Stimulated activated CD4-positive, alpha-beta T cell treated with anti-CD3 and anti-CD28 coated beads, TNF-alpha, amount 100 ng/mL, for 4 hours (primary cell): ENCODE data around the gene NOS1AP.

Source experiments
- DNase-seq, 3 experiments: peaks; one replicate each; pipeline ENCODE4 v3.0.0-alpha.2; 2020; ENCODE audit warnings: low read depth in 3 of 3

The NOS1AP gene

DNA sequence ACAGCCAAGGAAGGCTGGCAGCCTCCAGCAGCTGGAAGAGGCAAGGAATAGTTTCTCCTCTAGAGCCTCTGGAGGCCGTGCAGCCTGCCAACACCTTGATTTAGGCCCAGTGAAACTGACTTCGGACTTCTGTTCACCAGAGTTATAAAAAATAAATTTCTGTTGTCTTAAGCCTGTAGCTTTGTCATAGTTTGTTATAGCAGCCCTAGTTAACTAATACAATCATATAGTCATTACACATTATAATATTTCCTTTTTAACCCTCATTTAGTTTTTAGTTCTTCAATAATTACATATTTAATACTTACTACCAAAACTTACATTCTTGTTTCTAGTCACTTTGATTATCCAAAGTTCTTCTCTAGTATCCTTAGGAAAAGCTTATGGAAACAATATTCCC lies 20.3 kb downstream of the NOS1AP start:
- DNase-seq: no peak

- no peak for DNase-seq
Observed at GRCh38 chr1:162090378-162090777, 20.9 kb downstream of the NOS1AP start.

- no peak for DNase-seq
Observed at GRCh38 chr1:162091681-162092524, 22.4 kb downstream of the NOS1AP start.

DNA sequence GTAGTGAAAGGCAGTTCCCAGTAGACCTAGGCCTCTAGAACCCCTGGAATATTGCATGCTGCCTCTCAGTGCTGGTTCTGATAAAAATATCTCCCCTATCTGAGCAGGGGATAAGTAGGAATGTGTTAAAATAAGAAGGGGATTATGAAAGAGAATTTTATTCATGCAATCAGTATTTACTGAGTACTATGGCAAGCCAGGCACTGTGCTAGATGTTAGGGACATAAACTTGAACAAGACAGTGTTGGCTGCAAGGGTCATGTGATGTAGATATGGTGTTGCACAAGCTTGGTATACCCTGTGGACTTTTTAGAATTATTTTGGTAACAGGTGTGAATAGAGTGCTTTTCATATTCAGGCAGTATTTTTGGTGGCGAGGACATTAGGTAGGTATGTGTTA lies 23.6 kb downstream of the NOS1AP start:
- DNase-seq: no peak

DNA sequence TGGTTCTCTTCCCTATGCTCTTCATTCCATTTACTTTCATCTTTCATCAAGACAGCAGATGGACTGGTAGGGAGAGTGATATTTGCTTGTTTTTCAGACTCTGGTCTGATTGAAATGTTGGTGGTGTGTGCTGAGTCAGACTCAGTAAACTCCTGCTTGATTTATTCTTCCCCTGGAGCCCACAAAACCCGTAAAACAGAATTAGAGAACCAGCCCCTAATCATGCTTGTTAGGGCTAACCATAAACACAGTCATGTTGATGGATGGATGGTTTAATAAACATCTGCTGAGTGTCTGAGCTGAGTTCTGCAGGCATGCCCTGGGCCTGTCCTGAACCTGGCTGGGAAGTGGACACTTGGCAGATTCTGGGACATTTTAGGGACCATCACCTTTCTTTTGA lies 24.8 kb downstream of the NOS1AP start:
- DNase-seq: no peak

DNA sequence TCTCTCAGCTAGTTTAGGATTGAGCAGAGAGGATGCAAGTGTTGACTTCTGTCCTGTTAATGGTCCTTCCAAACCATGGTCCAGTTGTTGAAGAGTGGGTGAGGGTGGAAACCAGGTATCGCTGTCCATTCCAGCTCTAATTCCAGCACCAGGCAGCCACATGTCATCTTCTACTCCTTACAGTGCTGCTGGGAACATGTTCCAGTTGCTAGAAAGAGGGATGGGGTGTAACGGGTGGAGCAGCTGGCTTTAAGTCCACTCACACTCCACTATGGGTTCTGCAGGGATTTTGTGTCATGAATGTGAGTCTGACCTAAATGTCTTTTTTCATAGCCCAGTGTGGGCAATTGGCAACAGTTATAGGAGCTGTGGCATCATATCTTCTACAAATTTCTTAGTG lies 25.2 kb downstream of the NOS1AP start:
- no peak for DNase-seq

DNA sequence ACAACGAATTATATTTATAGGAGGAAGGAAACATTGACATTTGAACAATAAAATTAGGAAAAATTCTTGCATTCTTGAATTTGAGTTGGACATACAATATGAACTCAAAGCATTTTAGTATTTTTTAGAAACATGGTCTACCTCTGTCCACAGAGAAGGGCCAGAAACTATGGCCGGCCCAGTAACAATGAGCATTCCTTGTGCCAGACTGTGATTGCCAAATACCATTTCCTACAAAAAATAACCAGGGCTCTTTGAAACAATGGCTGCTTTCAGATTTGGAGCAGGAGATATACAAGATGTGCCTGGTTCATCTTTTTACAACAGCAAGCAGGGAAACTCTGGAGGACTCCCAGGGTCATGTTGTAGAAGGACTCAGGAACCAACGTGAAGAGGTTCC lies 38.4 kb downstream of the NOS1AP start:
- DNase-seq: no peak

DNA sequence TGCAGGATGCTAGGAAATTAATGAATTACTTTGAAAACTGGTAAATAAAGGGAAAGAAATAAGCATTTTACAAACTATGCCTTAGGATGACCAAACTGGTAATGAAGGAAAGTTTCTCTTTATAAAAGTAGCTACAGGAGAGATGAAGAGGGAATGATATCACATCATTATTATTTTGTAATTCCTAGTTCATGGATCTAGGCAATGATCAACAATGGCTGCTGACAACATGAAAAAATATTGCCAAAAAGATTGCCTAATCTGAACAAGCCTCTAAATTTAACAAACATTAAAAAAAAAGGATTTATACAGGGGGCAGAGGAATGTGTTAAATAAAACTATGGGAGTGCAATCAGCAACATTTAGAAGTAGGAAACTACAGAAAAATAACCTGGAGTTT lies 38.9 kb downstream of the NOS1AP start:
- no peak for DNase-seq

DNA sequence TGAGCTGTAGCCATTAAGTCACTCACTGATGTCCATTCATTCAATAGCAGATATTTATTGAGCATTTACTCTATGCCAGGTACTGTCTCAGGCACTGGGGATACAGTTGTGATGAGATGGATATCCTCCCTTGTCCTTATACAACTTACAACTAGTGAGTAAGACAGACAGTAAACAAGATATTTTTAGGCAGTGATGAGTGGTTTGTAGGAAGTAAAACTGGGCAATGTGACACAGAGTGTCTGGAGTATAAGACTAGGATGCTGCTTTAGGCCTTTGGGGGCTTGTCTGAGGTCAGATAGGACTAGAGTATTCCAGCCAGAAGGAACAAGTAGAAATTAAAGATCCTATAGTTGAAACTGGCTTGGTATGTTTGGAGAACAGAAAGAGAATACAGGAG lies 41.4 kb downstream of the NOS1AP start:
- no peak for DNase-seq

DNA sequence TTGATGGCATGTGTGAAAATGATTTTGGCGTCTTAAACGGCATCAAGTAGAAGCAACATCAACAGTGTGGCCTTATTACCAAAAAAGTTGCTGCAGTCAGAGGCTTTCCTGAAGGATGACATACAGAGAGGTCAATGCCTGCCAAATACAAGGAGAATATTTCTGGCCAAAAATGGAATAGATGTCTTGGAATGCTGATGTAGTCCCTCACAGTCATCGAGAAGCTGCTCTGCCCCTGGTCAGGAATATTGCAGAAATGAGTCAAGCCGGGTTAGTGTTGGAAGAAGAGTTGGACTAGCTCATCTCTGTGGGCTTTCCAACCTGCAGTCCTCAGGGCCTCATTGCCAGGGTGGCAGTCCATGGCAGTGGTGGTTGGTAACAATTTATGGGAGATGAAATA lies 42.1 kb downstream of the NOS1AP start:
- DNase-seq: no peak

GRCh38 chr1:162113419-162113818 lies 43.9 kb downstream of the NOS1AP start:
- no peak for DNase-seq

GRCh38 chr1:162117039-162117774 lies 47.7 kb downstream of the NOS1AP start:
- no peak for DNase-seq

- DNase-seq: no peak
Observed at GRCh38 chr1:162118063-162118462, 48.6 kb downstream of the NOS1AP start.

DNA sequence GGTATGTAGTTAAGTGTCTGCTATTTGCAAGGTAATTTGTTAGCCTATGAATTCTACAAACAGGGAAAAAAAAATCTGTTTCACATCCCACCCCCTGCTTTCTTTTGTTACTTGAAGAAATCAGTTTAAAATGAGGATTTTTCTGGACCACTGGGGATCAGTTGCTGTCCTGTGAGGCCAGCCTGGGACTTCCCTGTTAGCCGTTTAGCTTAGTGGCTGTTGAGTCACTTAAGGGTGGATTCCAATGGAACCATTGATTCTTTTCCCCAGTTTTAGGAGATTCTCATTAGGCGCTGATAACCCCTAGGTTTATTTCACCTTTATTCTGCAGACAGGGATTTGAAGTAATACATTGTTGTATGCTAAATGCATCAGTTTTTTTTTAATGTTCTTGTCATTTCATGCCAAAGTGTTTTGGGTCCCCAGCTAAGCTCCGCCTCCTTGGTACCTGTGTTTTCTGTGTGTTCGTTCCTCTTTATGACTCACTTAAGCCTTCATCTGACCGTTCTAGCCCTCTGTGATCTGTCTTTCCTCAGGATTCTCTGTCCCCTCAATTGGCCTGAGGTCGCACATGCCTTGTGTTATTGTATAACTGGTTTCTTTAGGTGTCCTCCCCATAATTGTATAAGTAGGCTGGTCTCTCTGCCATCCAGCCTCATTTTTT lies 59.3 kb downstream of the NOS1AP start:
- no peak for DNase-seq

- no peak for DNase-seq
Observed at GRCh38 chr1:162130308-162130707, 60.8 kb downstream of the NOS1AP start.

DNA sequence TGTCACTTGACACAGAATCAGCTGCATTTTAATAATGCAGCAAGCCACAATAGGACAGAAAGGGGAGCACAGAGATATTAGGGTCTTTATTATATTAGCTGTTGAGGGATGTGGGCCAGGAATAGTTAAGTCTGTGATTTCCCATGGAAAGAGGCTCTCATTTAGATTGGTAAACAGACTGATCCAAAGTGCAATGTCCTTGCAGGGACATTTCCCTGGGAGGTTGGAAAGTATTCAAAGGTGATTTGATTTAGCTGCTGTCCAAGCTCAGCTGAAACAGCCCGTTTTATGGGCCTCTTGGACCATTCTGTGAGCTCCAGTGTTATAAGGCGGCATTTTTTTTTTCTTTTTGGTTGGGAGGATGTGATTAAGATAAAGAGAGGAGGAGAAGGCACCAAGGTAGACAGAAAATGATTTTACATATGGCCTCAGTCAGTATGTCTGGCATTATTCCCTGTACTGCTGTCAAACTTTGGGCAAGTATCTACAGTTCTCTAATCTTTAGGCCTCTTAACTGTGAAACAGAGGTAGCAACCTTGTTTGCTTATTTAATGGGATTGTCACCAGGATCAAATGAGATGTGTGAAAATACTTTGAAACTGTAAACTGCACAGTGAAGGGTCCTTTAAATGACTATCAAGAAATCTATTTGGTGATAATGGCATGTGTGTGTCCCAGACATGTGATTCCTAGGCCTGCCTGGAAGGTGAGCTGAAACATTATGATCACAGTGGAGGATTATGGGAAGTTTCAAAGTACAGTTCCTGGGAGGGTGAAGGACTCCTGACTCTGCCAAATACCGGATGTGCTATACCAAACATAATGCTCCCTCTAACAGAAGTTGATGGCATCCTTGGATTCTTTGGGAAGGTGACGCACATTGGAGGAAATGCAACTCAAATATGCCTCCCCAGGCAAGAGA lies 62.2 kb downstream of the NOS1AP start:
- no peak for DNase-seq

DNA sequence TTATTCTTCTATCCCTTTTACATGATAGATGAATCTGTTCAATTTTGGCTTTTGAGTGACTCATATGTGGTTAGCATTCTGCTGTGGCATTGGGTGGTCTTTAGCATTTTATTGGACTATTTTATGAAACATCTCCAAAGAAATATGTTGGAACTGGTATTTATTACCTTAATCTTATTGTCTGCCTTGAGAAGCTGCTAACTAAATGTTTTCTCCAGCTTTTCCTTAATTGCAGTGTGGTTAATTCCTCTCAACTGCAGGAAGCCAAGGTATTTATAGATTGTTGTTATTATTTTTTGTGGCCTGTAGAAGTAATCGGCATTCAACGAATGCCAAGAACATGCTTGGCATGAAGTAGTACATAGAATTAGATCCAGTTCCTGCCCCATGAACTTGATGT lies 64.1 kb downstream of the NOS1AP start:
- no peak for DNase-seq

DNA sequence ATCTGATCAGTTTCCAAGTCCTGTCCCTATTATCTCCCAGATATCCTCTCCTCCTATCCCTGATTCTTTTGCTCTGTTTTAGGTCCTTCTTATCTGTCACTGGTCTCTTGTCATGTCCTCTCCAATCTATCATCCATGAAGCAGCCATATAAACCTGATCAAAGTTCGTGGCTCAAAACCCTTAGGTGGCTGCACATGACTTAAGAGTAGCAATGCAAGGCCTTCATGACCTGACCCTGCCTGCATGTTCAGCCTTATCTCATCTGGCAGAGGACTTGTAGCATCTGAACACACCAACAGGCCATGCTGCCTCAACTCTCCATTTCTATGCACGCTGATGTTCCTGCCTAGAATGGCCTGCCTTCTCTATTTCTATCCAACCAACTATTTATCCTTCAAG lies 65.2 kb downstream of the NOS1AP start:
- no peak for DNase-seq

DNA sequence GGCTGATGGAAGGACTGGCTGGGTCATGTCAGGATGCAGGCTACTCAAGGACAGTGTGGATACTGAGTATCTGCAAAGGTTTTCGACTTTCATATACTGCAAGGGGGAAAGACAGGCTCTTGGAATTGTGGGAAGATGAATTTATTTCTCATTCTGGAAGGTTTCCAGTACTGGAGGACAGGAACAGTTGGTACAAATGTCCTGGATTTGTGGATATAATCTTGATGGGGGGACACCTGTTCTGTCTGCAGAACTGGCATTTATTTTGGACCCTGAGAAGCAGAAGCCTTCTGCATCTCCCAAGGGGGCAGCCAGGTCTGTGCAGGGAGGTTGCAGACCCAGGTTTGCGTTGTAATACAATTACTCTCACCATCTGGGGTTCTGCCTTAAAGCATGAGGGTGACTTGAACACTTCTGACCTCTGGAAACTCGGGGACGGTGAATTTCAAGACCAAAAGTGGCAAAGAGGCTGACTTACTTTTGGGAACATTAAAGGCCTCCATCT lies 65.8 kb downstream of the NOS1AP start:
- DNase-seq: no peak

- DNase-seq: no peak
Observed at GRCh38 chr1:162136760-162137159, 67.3 kb downstream of the NOS1AP start.

DNA sequence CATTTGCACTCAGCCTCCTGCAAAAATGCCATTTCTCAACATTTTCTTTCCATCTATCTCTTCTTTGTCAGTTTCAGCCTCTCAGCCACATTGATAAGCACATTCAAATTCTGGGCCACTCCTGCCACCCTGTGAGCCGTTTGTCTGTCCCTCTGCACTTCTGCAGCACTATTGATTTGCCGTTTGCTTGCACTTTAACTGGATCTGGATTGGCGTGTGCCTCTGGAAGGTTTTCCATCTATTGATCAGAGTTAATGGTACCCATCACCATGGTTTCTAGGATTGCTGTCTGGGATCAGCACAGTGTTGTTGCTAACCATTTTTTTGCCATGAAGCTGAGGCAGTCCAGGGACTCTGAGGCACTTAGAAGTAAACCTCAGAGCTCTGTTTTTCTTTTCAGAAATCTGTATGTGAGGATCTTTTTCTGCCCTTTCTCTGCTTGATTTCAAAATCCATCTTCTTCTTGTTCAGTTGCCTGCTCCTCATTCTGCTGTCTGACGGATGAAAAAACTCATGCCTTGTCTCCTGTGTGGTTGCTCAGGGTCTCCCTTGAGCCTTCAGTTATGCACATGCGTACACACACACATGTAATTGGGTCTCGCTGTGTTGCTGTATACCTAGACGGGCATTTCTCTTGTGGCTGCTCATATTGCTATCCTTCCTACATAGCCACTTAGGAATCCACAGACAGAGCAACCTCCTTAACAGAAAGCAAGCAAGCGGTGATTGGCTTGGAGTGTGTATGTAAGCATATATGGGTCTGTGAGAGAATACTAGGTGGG lies 67.9 kb downstream of the NOS1AP start:
- DNase-seq: no peak
